HepG2 (cell line): ENCODE data around the gene PSORS1C1. TPM values are rescaled to one million over a fixed set of nuclear protein-coding genes. Genes with fewer than 3 reads are reported as not detected.

Experiments
- ATAC-seq: fragments of 200-7000 bp; cut with Tn5 transposase; 3 replicates; pipeline ENCODE4 v1.9.1; 2020; ENCODE audit warnings: mild to moderate bottlenecking, moderate library complexity
- BruUV-seq: library from RNA; stranded (reverse); fragments of 400-500 nt; replicated peaks from 2 replicates; lab custom pipeline; 2021; lab: Mats Ljungman, UMichigan
- CTCF ChIA-PET: fragments of 300-600 bp; formaldehyde crosslinking; extraction: SDS; loops from one replicate; lab custom pipeline; 2021; ENCODE audit warnings: low total read pairs, inconsistent platforms, low intra/inter-chr PET ratio; lab: Yijun Ruan, JAX
- POLR2A ChIA-PET: fragments of 350-600 bp; sonication (Branson Sonifier 250); formaldehyde crosslinking; loops from one replicate; lab custom pipeline; 2020; ENCODE audit warnings: antibody characterized with exemption, inconsistent platforms; lab: Yijun Ruan, JAX
- DNase-seq: peaks from one replicate; pipeline ENCODE4 v3.0.0-alpha.2; 2015; ENCODE audit warnings: low spot score
- FAIRE-seq: peaks from 3 replicates; lab custom pipeline; 2011; peaks lifted over from hg19 to GRCh38; lab: Jason Lieb, UNC
- H2AFZ ChIP-seq: one replicate; pipeline ENCODE4 v1.6.1; 2011; ENCODE audit warnings: low read length, inconsistent platforms
- H3K27ac ChIP-seq: fragments of 300-600 bp; 3 replicates; pipeline ENCODE4 v1.8.0; 2011; ENCODE audit warnings: mixed run types, mild to moderate bottlenecking, mixed read lengths, low read length, inconsistent platforms; ENCODE audit not compliant: insufficient read depth; ENCODE audit errors: extremely low read length
- H3K27me3 ChIP-seq, 2 experiments: fragments of 200-600 bp in 1 of 2; 2 replicates in 1 of 2; 3 replicates in 1 of 2; pipeline versions ENCODE4 v1.6.0 to v1.8.0; 2011; ENCODE audit warnings: low read length in 2 of 2, mild to moderate bottlenecking in 2 of 2, moderate library complexity in 2 of 2, inconsistent platforms in 1 of 2; ENCODE audit not compliant: insufficient read depth in 2 of 2, control insufficient read depth in 1 of 2
- H3K36me3 ChIP-seq, 2 experiments: fragments of 200-600 bp in 1 of 2; replicated peaks in 1 of 2; 2 replicates in 1 of 2; 3 replicates in 1 of 2; pipeline versions ENCODE4 v1.5.1 to v1.8.0; 2011; ENCODE audit warnings: low read length in 2 of 2, inconsistent platforms in 1 of 2; ENCODE audit not compliant: insufficient read depth in 2 of 2, control insufficient read depth in 1 of 2
- H3K4me1 ChIP-seq: 2 replicates; pipeline ENCODE4 v1.5.1; 2012; ENCODE audit warnings: low read length, inconsistent platforms; ENCODE audit not compliant: insufficient read depth
- H3K4me2 ChIP-seq: 2 replicates; pipeline ENCODE4 v1.6.0; 2011; ENCODE audit warnings: low read depth, low read length, inconsistent platforms
- H3K4me3 ChIP-seq, 3 experiments: fragments of 200-600 bp in 1 of 3; sonication (generic), shearing (Covaris generic) in 1 of 3; replicated peaks in 1 of 3; 2 replicates each; pipeline ENCODE4 v1.5.1; 2011 to 2016; ENCODE audit warnings: low read length in 3 of 3, inconsistent platforms in 2 of 3, low read depth in 2 of 3, mild to moderate bottlenecking in 2 of 3, control low read depth in 1 of 3, mixed read lengths in 1 of 3; ENCODE audit not compliant: insufficient read depth in 1 of 3
- H3K79me2 ChIP-seq: one replicate; pipeline ENCODE4 v1.6.1; 2011; ENCODE audit warnings: low read length, inconsistent platforms; ENCODE audit not compliant: insufficient read depth
- H3K9ac ChIP-seq: 2 replicates; pipeline ENCODE4 v1.6.0; 2011; ENCODE audit warnings: mild to moderate bottlenecking, low read depth, low read length, inconsistent platforms; ENCODE audit not compliant: insufficient read depth
- H3K9me3 ChIP-seq: 2 replicates; pipeline ENCODE4 v1.5.1; 2012; ENCODE audit warnings: mild to moderate bottlenecking, low read length
- H4K20me1 ChIP-seq: 2 replicates; pipeline ENCODE4 v1.6.0; 2011; ENCODE audit warnings: inconsistent platforms, mild to moderate bottlenecking, low read length, moderate library complexity; ENCODE audit not compliant: insufficient read depth
- CTCF ChIP-seq: sonication (generic); formaldehyde crosslinking; IDR thresholded peaks from 2 replicates; pipeline ENCODE4 v1.5.0; 2020; ENCODE audit warnings: mild to moderate bottlenecking, missing genetic modification reagents, moderate library complexity
- MTF2 ChIP-seq: sonication (generic); formaldehyde crosslinking; IDR thresholded peaks from 2 replicates; pipeline ENCODE4 v1.5.0; 2020; ENCODE audit warnings: missing genetic modification reagents, borderline replicate concordance
- SMC3 ChIP-seq: IDR thresholded peaks from 2 replicates; pipeline ENCODE4 v1.6.1; 2011; ENCODE audit warnings: low read length, improper control_type of control experiment
- STAG1 ChIP-seq: sonication (generic); formaldehyde crosslinking; IDR thresholded peaks from 2 replicates; pipeline ENCODE4 v1.4.0; 2020; ENCODE audit warnings: missing genetic modification reagents
- ZGPAT ChIP-seq: IDR thresholded peaks from 2 replicates; pipeline ENCODE4 v1.6.1; 2016; ENCODE audit warnings: mild to moderate bottlenecking
- ZNF281 ChIP-seq: sonication (generic); formaldehyde crosslinking; IDR thresholded peaks from 2 replicates; pipeline ENCODE4 v1.4.0; 2020; ENCODE audit warnings: missing genetic modification reagents, borderline replicate concordance
- ZNF512B ChIP-seq: sonication (generic); formaldehyde crosslinking; IDR thresholded peaks from 2 replicates; pipeline ENCODE4 v1.5.1; 2020; ENCODE audit warnings: missing genetic modification reagents, mild to moderate bottlenecking, borderline replicate concordance
- WGBS: methylation state at CpG from one replicate; pipeline ENCODE4 v1.1.6; 2017; ENCODE audit warnings: low lambda C conversion rate; 5-methylcytosine and 5-hydroxymethylcytosine counted together
- in situ Hi-C: cut with HindIII; loops from 2 replicates; pipeline ENCODE4 v1.10.0; 2017; ENCODE audit warnings: low pct_unique_long_range_greater_than_20kb; ENCODE audit not compliant: extremely low pct_ligation_motif_present
- intact Hi-C: fragments of 100-400 bp; cut with micrococcal nuclease; formaldehyde crosslinking; loops from one replicate; pipeline ENCODE4 v1.10.0; 2022; ENCODE audit not compliant: unreplicated experiment
- polyA plus RNA-seq, 8 experiments: library from polyadenylated mRNA; depleted of rRNA in 3 of 8; stranded (reverse) in 7 of 8; unstranded in 1 of 8; fragments of >200 nt; fragmentation: Illumina TruSeq in 4 of 8; extraction: Trizol in 4 of 8; gene quantifications; 2 replicates each; pipeline versions ENCODE4 v1.2.1 to v1.2.3, GENCODE V29; 2011 to 2016; ENCODE audit warnings: low read depth in 4 of 8, missing spikeins in 1 of 8, mixed read lengths in 1 of 8; ENCODE audit not compliant: insufficient read depth in 1 of 8
- total RNA-seq, 5 experiments: library from RNA; depleted of rRNA; stranded (reverse); fragments of >200 nt; fragmentation: Illumina TruSeq; extraction: Trizol; gene quantifications; 2 replicates each; pipeline ENCODE4 v1.2.3, GENCODE V29; 2016; ENCODE audit warnings: low read depth in 1 of 5

PSORS1C1 gene
- total and polyA plus RNA-seq, 2 of the 13 experiments (the other 11 are each of a cell fraction or from before 2014, with no cell fraction given): 0.01 to 0.02 TPM

GRCh38 chr6:31070711-31071197, 43.8 kb upstream of the PSORS1C1 start:
- Histone ChIP-seq H3K27me3 (peaks cover 0 to 4% of the 10 kb centered on the region in 2 experiments; a peak in 3 of 5 replicates), H3K36me3 (no peaks in the 10 kb centered on the region), H3K9ac (no peak overlapping the region), H3K4me2 (no peak overlapping the region), H4K20me1 (no peaks in the 10 kb centered on the region), H2AFZ (no peak overlapping the region), H3K4me1 (peaks cover 6% of the 10 kb centered on the region; the same call in 1 of the 2 replicates), H3K27ac (no peak overlapping the region), H3K9me3 (no peaks in the 10 kb centered on the region), H3K79me2 (no peaks in the 10 kb centered on the region), H3K4me3 (no peak overlapping the region)
- in situ Hi-C loops: no loop called here
- intact Hi-C loops: loop anchor here (1.0 kb wide), 1 partner anchor 155 kb away; no protein-coding TSS in a partner anchor
- ChIA-PET POLR2A (interaction anchor here (1.2 kb wide), 1 partner anchor 157 kb away, joined by 4 read pairs; the partner anchor contains the start of gene VARS2), CTCF (interaction anchor here (0.7 kb wide), 1 partner anchor 155 kb away, joined by 4 read pairs; no protein-coding TSS in a partner anchor)
- DNase-seq (peak; percentile 52), ATAC-seq (peak; percentile 95), FAIRE-seq (peak; percentile 93)
- BruUV-seq: no TSS peak
- TF ChIP-seq MTF2: 0 out of 2 replicates have a peak, but pooled peaks have one; percentile 42
- no peak for TF ChIP-seq ZGPAT
- no peak for TF ChIP-seq ZNF512B (CRISPR knock-in tag)
- peak; percentile 76 for TF ChIP-seq CTCF (CRISPR knock-in tag)
- peak; percentile 36; the same call in 1 of the 2 replicates for TF ChIP-seq SMC3
- no peak for TF ChIP-seq ZNF281 (CRISPR knock-in tag)
- peak; percentile 68 for TF ChIP-seq STAG1 (CRISPR knock-in tag)
- 10% methylated on average over 6 of the region's 6 CpGs for WGBS
